Measurements from ENCODE around the gene TMEM269.

- no peak for TF ChIP-seq ZBTB11 (tag by site-specific recombination; conservative IDR thresholded peaks at IDR 0.05; ENCODE audit: low read depth)
- TF ChIP-seq ZNF292 (tag by site-specific recombination; IDR thresholded peaks at IDR 0.05; ENCODE audit: borderline replicate concordance, low read depth), result no peak
- no peak for TF ChIP-seq ATF2 (tag by site-specific recombination; IDR thresholded peaks at IDR 0.05; ENCODE audit: low read depth)
- TF ChIP-seq CTCF (tag by site-specific recombination; IDR thresholded peaks at IDR 0.05), result no peak
- TF ChIP-seq SETDB1 (IDR thresholded peaks at IDR 0.05; ENCODE audit: insufficient read length, low read length), result no peak
- TF ChIP-seq ZNF311 (tag by site-specific recombination; IDR thresholded peaks at IDR 0.05; ENCODE audit: borderline replicate concordance), result no peak
- TF ChIP-seq REPIN1 (tag by site-specific recombination; IDR thresholded peaks at IDR 0.05; ENCODE audit: low read depth), result no peak
- no peak for TF ChIP-seq ZEB2 (tag by site-specific recombination; IDR thresholded peaks at IDR 0.05)
- TF ChIP-seq ZNF274 (IDR thresholded peaks at IDR 0.05; ENCODE audit: low read length), result no peak
- no peak for TF ChIP-seq ZNF274 (tag by site-specific recombination; IDR thresholded peaks at IDR 0.05; ENCODE audit: borderline replicate concordance)
- no peak for TF ChIP-seq ZSCAN30 (tag by site-specific recombination; IDR thresholded peaks at IDR 0.05)
Observed at GRCh38 chr1:42735056-42735455, 49.7 kb upstream of the TMEM269 start.
